ENCODE data around the gene SEMA3C.

DNA sequence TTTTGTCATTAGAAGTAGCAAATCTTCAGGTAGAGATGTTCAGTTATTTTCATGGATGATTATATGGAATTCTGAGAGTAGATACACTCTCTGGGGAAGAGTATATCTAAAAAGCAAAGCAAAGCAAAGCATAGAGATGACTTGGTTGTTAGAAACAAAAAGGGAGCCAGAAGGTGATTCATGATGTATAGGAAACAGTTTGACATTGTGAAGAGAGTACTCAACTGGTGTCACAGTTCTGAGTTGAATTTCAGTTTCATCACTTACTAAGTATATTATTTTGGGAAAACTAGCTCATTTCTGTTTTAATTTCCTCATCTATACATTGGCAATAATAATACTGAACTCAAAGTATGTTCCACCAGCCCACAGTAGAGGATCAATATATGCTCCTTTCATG is 86.8 kb downstream of the SEMA3C start:
- TF ChIP-seq, protein P1, sequence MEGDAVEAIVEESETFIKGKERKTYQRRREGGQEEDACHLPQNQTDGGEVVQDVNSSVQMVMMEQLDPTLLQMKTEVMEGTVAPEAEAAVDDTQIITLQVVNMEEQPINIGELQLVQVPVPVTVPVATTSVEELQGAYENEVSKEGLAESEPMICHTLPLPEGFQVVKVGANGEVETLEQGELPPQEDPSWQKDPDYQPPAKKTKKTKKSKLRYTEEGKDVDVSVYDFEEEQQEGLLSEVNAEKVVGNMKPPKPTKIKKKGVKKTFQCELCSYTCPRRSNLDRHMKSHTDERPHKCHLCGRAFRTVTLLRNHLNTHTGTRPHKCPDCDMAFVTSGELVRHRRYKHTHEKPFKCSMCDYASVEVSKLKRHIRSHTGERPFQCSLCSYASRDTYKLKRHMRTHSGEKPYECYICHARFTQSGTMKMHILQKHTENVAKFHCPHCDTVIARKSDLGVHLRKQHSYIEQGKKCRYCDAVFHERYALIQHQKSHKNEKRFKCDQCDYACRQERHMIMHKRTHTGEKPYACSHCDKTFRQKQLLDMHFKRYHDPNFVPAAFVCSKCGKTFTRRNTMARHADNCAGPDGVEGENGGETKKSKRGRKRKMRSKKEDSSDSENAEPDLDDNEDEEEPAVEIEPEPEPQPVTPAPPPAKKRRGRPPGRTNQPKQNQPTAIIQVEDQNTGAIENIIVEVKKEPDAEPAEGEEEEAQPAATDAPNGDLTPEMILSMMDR (conservative IDR thresholded peaks at IDR 0.05 in 1 of 2, IDR thresholded peaks at IDR 0.05 in 1 of 2; ENCODE audit: low read depth in 1 of 2, low read length in 2 of 2) = no peak
- no peak for TF ChIP-seq EZH2 (IDR thresholded peaks at IDR 0.05; ENCODE audit: low read length, missing control alignments)
